K562 (cell line): ENCODE results near the gene GPR157. TPM values are rescaled to one million over a fixed set of nuclear protein-coding genes. Genes with fewer than 3 reads are reported as not detected.

Experiments
- ATF7 ChIP-seq: fragments of 450-650 bp; IDR thresholded peaks from 2 replicates; pipeline ENCODE4 v1.7.1; 2014; ENCODE audit warnings: mild to moderate bottlenecking, moderate library complexity
- BHLHE40 ChIP-seq: IDR thresholded peaks from 2 replicates; pipeline ENCODE4 v1.6.1; 2011; ENCODE audit warnings: low read length, improper control_type of control experiment
- CXXC5 ChIP-seq: fragments of 250-450 bp; sonication (Bioruptor Pico); IDR thresholded peaks from 2 replicates; pipeline ENCODE4 v1.8.0; 2022; ENCODE audit warnings: inconsistent platforms, mild to moderate bottlenecking, moderate library complexity
- E2F5 ChIP-seq: sonication (generic); formaldehyde crosslinking; IDR thresholded peaks from 2 replicates; pipeline ENCODE4 v1.8.0; 2022; ENCODE audit warnings: mild to moderate bottlenecking, missing genetic modification reagents
- EGR1 ChIP-seq: fragments of 450-650 bp; conservative IDR thresholded peaks from 2 replicates; pipeline ENCODE4 v1.6.1; 2017; ENCODE audit warnings: mild to moderate bottlenecking
- EP400 ChIP-seq: fragments of 450-650 bp; IDR thresholded peaks from 2 replicates; pipeline ENCODE4 v1.6.1; 2017; ENCODE audit warnings: antibody characterized with exemption, mild to moderate bottlenecking, moderate library complexity
- FOSL1 ChIP-seq: fragments of 200-800 bp; sonication (Bioruptor generic); conservative IDR thresholded peaks from 2 replicates; pipeline ENCODE4 v1.6.1; 2016; ENCODE audit warnings: missing genetic modification characterization, missing compliant biosample characterization
- GABPA ChIP-seq: fragments of 200-800 bp; sonication (Bioruptor generic); conservative IDR thresholded peaks from 2 replicates; pipeline ENCODE4 v1.6.1; 2016; ENCODE audit warnings: low read depth, missing genetic modification characterization, missing compliant biosample characterization
- IRF9 ChIP-seq: fragments of 450-650 bp; IDR thresholded peaks from 2 replicates; pipeline ENCODE4 v1.6.1; 2016; ENCODE audit warnings: missing biosample characterization, missing genetic modification characterization
- NONO ChIP-seq, 2 experiments: fragments of 200-400 bp in 1 of 2; fragments of 450-650 bp in 1 of 2; formaldehyde crosslinking in 1 of 2; IDR thresholded peaks; 2 replicates each; pipeline ENCODE4 v1.6.1; 2017; ENCODE audit warnings: low read depth in 2 of 2, mild to moderate bottlenecking in 2 of 2, moderate library complexity in 2 of 2, low read length in 1 of 2
- POLR2G ChIP-seq: fragments of 200-400 bp; formaldehyde crosslinking; IDR thresholded peaks from 2 replicates; pipeline ENCODE4 v1.6.1; 2017; ENCODE audit warnings: low read depth, mild to moderate bottlenecking, antibody characterized with exemption, low read length, moderate library complexity
- RAD21 ChIP-seq, 2 experiments: fragments of 250-450 bp in 1 of 2; fragments of 450-650 bp in 1 of 2; sonication (Bioruptor Pico) in 1 of 2; formaldehyde crosslinking in 1 of 2; IDR thresholded peaks in 1 of 2; conservative IDR thresholded peaks in 1 of 2; 2 replicates each; pipeline versions ENCODE4 v1.4.0 to v1.8.0; 2020 to 2022; ENCODE audit warnings: mild to moderate bottlenecking in 2 of 2, moderate library complexity in 1 of 2
- TAF15 ChIP-seq: fragments of 200-400 bp; formaldehyde crosslinking; IDR thresholded peaks from 2 replicates; pipeline ENCODE4 v1.6.1; 2017; ENCODE audit warnings: mild to moderate bottlenecking, low read depth, low read length, moderate library complexity
- TRIM25 ChIP-seq: fragments of 450-650 bp; IDR thresholded peaks from 2 replicates; pipeline ENCODE4 v1.7.0; 2016; ENCODE audit warnings: borderline replicate concordance
- U2AF1 ChIP-seq: fragments of 200-400 bp; formaldehyde crosslinking; optimal IDR thresholded peaks from 2 replicates; pipeline ENCODE3; 2017; ENCODE audit warnings: mild to moderate bottlenecking, low read depth, low read length, moderate library complexity
- USF2 ChIP-seq: sonication (generic); formaldehyde crosslinking; IDR thresholded peaks from 2 replicates; pipeline ENCODE4 v1.5.0; 2020; ENCODE audit warnings: missing genetic modification reagents
- ZNF384 ChIP-seq: IDR thresholded peaks from 2 replicates; pipeline ENCODE4 v1.6.1; 2012; ENCODE audit warnings: low read depth, low read length, improper control_type of control experiment
- ZNF436 ChIP-seq: fragments of 250-450, 450-650 bp; sonication (Bioruptor Pico); formaldehyde crosslinking; IDR thresholded peaks from 2 replicates; pipeline ENCODE4 v1.7.0; 2020; ENCODE audit warnings: mild to moderate bottlenecking
- ZNF507 ChIP-seq: conservative IDR thresholded peaks from 2 replicates; pipeline ENCODE4 v1.6.1; 2017; ENCODE audit warnings: missing genetic modification characterization, missing compliant biosample characterization
- ZNF668 ChIP-seq: fragments of 250-450 bp; sonication (Bioruptor Pico); IDR thresholded peaks from 2 replicates; pipeline ENCODE4 v1.8.0; 2022; ENCODE audit warnings: mild to moderate bottlenecking, inconsistent platforms
- ZNF717 ChIP-seq: fragments of 250-450 bp; sonication (Bioruptor Pico); IDR thresholded peaks from 2 replicates; pipeline ENCODE4 v1.5.0; 2021
- ZNF830 ChIP-seq: fragments of 250-450 bp; sonication (Bioruptor Pico); IDR thresholded peaks from 2 replicates; pipeline ENCODE4 v1.5.0; 2021; ENCODE audit warnings: mild to moderate bottlenecking
- polyA plus RNA-seq, 8 experiments: library from polyadenylated mRNA; depleted of rRNA in 4 of 8; stranded (reverse) in 5 of 8; unstranded in 3 of 8; fragments of >200 nt; fragmentation: Nextera tagmentation in 2 of 8; fragmentation: Illumina TruSeq in 1 of 8; extraction: Ambion mirVana in 2 of 8; extraction: Trizol in 1 of 8; gene quantifications; 2 replicates each; pipeline versions ENCODE4 v1.2.1 to v1.2.3, GENCODE V29; 2011 to 2014; ENCODE audit warnings: inconsistent platforms in 1 of 8, missing spikeins in 1 of 8
- total RNA-seq, 7 experiments: library from RNA; depleted of rRNA in 6 of 7; stranded (reverse); fragments of >200 nt in 6 of 7; fragmentation: Illumina TruSeq in 2 of 7; extraction: Trizol in 2 of 7; gene quantifications; 2 replicates each; pipeline versions ENCODE4 v1.2.1 to v1.2.3, GENCODE V29; 2011 to 2021; ENCODE audit warnings: low replicate concordance in 1 of 7
- TF ChIP-seq, protein P1 (sequence below): fragments of 450-650 bp; formaldehyde crosslinking; IDR thresholded peaks from 2 replicates; pipeline ENCODE4 v1.4.0; 2022; ENCODE audit warnings: mild to moderate bottlenecking, moderate library complexity

GPR157 gene
- total and polyA plus RNA-seq, 9 of the 15 experiments (the other 6 are each of a cell fraction or from before 2014, with no cell fraction given): 0.01 to 0.18 (median 0.04) TPM; not detected in 4

DNA sequence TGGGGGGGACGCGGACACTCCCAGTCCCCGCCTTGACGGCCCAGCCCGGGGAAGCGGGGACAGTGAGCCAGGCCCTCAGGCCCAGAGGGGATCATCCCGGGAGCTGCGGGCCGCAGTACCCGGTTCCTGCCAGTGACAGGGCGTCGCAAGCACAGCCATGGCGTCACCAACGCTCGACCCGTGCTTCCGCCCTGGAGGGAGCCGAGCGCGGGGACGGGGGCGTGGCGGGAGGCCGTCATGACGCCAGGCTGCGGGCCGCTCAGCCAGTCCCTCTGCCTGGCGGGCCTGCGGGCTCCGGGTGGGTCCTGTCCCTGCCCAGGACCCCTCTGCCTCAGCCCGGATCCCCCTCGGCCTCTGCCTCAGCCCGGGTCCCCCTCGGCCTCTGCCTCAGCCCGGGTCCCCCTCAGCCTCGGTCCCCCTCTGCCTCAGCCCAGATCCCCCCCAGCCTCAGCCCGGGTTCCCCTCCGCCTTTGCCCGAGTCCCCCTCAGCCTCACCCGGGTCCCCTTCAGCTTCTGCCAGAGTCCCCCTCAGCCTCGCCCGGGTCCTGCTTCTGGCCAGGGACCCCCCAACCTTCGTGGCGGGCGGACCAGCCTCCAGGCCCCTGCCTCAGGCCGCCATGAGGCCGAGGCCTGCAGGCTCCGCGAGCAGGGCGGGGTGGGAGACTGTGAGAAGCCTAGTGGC lies 57.2 kb downstream of the GPR157 start (continued):
- TF ChIP-seq IRF9 (tag) (no peak), ZNF436 (CRISPR knock-in tag) (no peak), FOSL1 (tag) (no peak), ZNF830 (no peak), E2F5 (no peak), U2AF1 (no peak), TRIM25 (no peak), ZNF384 (no peak), NONO (IDR thresholded peaks at IDR 0.05; ENCODE audit: low read depth in 2 of 2, low read length in 1 of 2) (no peak), CXXC5 (peak; percentile 63; the same call in 1 of the 2 replicates), EP400 (no peak), USF2 (no peak), ATF7 (peak; percentile 46), RAD21 (CRISPR knock-in tag; conservative IDR thresholded peaks at IDR 0.05 in 1 of 2, IDR thresholded peaks at IDR 0.05 in 1 of 2) (no peak), GABPA (tag) (peak; percentile 65), BHLHE40 (0 out of 2 replicates have a peak, but pooled peaks have one; percentile 38), ZNF507 (no peak), TAF15 (no peak), ZNF717 (CRISPR knock-in tag) (no peak), POLR2G (peak; percentile 54; the same call in 1 of the 2 replicates), EGR1 (peak; percentile 28; the same call in 1 of the 2 replicates), ZNF668 (CRISPR knock-in tag) (no peak)
- TF ChIP-seq, protein P1, sequence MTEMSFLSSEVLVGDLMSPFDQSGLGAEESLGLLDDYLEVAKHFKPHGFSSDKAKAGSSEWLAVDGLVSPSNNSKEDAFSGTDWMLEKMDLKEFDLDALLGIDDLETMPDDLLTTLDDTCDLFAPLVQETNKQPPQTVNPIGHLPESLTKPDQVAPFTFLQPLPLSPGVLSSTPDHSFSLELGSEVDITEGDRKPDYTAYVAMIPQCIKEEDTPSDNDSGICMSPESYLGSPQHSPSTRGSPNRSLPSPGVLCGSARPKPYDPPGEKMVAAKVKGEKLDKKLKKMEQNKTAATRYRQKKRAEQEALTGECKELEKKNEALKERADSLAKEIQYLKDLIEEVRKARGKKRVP (CRISPR knock-in tag): no peak
